Eye (tissue), 1 donor: ENCODE data around the gene PCSK4.
"Not testable (repeated sequence)": the region's sequence is repeated elsewhere in the genome, so short reads cannot be mapped to it uniquely, and the experiment has no call there.

Experiments used
- DNase-seq: peaks from one replicate; pipeline ENCODE4 v3.0.0-alpha.2; 2015

PCSK4 gene

GRCh38 chr19:1486720-1487575, 3.2 kb downstream of the PCSK4 start:
- DNase-seq, result no peak

DNA sequence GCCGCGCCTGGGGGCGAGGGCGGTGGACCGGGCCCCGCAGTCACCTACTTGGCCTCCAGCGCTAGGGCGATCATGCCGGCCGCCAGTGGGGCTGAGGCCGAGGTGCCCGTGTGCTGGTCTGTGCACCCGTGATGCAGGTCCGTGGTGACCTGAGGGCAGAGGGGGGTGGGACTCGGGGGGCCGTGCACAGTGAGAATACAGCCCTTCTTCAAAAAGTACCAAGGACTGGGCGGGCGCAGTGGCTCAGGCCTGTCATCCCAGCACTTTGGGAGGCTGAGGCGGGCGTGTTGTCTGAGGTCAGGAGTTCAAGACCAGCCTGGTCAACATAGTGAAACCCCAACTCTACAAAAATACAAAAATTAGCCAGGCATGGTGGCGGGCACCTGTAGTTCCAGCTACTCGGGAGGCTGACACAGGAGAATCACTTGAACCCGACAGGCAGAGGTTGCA, 6.1 kb downstream of the PCSK4 start:
- DNase-seq, result no peak

- no peak for DNase-seq
These were observed 6.8 kb downstream of the PCSK4 start for GRCh38 chr19:1483131-1483978.

GRCh38 chr19:1482361-1483130, 7.6 kb downstream of the PCSK4 start:
- DNase-seq, result no peak

DNA sequence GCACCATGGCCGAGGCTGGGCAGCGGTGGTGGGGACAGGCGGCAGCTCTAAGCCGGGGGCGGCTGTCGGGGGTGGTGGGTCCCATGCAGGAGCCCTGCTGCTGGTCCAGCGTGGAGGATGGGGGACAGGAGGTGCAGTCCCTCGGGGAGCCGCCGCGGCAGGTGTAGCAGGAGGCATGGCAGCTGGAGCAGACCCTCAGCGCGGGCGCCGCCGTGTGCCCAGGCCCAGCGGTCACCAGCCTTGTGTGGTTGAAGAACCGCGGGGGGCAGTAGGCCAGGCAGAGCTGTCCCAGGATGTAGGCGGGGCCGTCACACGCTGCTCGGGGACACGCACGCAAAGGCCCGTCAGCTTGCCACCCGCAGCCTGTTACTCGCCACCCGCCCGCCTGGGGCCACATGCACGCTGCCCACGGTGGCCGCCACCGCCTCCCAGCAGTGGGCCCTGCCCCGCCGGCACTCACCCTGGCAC, 8.2 kb downstream of the PCSK4 start:
- DNase-seq, result no peak

DNA sequence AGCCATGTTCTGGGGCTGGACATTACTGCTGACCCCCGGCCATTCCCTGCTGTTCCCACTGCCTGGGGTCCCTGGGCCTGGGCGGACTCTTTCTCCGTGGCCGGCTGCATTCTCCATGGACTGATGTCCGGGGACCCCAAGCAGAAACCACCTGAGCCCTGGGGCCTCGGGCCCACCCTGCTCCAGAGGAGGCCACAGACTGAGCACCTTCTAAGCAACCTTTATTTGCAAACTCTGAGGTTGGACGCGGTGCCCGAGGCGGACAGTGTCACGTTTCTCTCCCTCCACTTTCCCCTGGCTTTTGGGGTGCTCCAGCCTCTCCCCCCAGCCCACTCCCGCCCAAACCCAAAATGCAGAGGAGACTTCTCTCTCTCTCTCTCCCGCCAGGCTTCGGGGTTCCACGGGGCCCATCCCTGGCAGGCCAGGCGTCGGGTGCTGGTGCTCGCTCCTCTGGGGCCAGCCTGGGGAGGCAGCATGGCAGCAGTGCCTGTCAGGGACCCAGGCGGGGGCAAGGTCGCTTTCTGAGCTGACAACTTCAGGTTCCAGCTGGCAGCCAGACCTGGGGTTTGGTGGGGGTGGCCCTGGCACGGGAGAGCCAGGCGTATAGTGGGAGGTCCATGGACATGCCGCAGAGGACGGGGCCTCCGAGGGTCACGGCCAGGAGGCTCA, 8.8 kb downstream of the PCSK4 start:
- DNase-seq, result no peak

DNA sequence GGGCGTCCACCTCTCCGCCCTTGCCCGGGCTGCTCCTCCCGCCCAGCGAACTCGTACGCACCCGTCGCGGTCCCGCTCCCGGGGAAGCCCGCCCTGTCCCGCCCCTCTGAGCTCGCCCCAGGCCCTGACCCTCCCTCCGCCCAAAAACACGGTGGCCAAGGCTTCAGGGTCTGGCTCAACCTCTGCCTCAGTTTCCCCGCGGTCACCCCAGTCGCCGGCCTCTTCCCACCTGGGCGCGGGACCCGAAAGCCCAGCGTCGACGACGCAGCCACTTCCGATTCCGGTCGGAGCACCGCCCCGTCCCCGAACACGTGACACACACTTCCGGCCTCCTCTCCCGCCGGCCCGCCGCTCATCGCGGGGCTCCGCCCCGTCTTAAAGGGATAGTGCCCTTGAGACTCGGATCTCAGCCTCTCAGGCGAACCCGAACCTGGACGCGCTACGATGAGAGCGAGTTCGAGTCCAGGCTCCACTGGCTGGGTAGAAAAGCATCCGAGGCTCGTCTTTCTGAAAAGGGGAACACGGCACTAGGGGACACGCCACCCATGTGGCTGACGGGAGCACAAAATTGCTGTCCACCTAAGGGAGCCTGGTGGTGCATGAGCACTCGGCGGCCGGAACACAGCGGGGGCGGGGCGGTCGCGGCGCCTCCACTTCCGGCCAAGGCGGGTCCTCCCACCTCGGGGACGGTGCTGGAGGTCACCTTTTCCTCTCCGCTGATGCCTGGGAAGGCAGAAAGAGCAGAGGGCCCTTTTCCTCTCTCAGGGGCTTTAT, 11.0 kb downstream of the PCSK4 start, which contains the start of gene C19orf25:
Gene C19orf25, minus strand, starts transcription at position 282 of the 774 bp plus-strand sequence. CDS start 312 bp downstream, outside the sequence.
- peak; percentile 97 for DNase-seq

DNA sequence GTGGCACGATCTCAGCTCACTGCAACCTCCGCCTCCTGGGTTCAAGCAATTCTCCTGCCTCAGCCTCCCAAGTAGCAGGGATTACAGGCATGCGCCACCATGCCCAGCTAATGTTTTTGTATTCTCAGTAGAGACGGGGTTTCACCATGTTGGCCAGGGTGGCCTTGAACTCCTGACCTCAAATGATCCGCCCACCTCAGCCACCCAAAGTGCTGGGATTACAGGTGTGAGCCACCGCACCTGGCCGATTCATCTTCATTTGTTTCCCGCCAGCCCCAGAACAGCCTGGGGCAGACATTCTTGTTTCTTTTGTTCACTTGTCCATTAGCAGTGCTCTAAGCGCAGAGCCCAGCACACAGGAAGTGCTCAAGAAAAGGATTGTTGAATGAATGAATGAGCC, 13.1 kb downstream of the PCSK4 start:
- DNase-seq, result not testable (repeated sequence)

GRCh38 chr19:1475751-1476437, 14.3 kb downstream of the PCSK4 start:
- no peak for DNase-seq

GRCh38 chr19:1474765-1475351, 15.3 kb downstream of the PCSK4 start:
- DNase-seq, result no peak

DNA sequence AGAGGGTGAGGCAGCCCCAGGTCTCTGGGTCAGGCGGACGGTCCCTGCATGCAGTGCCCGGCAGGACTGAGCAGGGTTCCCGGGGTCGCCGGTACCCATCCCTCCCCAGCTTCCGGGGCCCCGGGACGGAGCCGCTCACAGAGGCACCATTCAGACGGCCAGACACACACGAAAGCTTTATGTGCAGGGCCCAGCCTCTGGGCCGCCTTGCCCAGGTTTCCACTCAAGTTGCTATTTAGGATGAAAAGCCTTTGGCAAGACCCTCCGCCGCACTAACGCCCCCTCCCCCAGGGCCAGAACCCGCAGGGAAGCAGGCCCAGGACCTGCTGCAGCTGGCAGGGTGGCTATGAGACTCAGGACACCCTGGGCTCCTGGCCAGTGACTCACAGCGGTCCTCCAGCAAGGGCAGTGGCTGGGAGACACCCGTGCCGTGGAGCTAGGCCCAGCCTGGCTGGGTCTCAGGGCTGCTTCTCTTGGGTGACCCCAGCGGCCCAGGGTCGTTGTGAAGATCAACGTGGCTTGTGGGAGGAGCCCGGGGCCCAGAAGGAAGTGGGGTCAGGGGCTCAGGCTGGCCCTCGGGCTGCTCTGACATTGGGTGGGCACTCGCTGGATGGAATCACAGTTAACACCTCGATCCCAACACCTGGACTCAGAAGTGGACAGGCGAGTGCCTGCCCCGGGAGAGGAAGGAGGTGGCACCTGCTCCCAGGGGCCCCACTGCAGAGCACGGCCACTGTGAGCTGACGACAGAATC, 16.0 kb downstream of the PCSK4 start:
- DNase-seq, result peak; percentile 26

- peak; percentile 37 for DNase-seq
These were observed 16.9 kb downstream of the PCSK4 start for GRCh38 chr19:1473085-1473851.

DNA sequence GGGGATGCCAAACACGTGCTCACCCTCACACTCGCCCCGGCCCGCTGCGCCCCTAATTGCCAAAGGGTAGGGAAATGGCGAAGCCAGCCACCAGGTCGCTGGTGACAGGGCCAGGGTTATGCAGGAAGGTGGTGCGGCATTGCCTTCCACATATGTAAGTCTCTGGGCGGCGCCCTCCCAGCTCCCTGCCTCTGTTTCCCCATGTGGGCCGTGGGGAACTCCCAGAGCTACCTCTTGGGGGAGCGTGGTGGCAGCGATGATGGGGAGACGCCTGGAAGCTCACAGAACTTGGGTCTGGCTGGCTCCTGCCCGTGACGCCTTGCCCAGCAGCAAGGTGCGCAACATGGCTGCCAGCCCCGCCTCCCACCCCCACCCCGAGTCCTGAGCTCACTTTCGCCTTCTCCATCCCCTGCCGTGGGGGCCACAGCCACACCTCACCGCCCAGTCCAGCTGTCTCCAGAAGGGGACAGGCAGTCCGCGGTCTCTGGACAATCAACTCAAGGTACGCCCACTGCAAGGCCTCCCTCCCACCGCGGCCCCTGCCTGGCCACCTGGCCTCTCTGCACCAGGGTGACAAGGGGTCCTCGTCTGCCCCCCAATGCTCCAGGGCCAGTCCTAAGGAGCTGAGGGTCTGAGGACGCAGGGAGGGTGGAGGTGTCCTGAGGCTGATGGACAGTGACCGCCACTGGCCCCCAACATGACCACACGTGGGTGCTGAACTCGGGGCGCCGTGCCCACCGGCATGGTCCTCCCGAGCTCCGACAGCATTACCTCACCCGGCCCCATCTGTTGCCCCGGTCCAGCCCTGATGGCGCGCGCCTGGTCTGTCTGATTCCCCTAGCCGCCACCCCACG, 17.7 kb downstream of the PCSK4 start:
- no peak for DNase-seq

- DNase-seq, result peak; percentile 33
These were observed 18.5 kb downstream of the PCSK4 start for GRCh38 chr19:1471515-1472160.

- peak; percentile 79 for DNase-seq
These were observed 19.1 kb downstream of the PCSK4 start for GRCh38 chr19:1471010-1471514.

DNA sequence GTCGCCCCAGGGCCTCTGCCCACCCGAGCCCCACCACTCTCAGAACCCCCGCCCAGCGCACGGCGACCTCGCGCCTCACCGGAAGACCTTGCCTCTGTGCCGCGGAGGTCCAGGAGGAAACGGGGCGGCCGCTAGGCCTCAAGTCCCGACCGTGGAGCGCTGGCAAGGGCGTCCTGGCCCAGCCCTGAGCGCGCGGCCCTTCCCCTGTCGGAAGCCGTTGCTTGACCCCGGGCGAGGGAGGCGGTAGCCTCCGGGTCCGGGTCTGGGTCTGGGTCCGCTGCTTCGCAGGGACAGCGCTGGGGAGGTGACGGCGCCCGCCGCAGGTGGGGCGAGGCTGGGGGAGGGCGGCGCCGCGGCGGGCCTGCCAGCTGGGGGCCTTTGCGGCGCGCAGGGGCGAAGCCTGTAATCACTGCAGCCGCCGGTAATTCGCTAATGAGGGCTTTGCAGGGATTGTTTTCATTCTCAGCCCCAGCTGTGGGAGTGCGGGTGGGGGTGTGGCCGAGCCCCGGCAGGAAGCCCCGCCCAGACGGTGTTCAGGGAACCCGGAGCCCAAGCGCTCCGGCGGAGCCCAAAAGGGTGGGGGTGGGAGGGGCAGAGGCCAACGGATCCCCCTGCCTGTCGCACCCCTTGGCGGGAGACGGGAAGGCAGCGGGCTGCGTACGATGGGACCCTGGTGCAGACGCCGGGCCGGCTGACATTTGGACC, 19.7 kb downstream of the PCSK4 start:
- DNase-seq, result peak; percentile 88

DNA sequence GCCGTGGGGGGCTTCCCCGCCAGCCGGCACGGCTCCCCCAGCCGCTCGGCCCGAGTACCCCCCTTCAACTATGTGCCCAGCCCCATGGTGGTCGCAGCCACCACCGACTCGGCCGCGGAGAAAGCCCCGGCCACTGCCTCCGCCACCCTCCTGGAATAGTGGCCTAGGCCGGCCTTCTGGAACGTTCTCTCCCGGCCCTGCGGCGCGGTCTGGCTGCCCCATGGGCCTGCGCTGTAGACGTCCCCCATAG, 20.2 kb downstream of the PCSK4 start:
- DNase-seq, result no peak
